Left forelimb (tissue), 1 donor: Measurements from ENCODE around the gene SLC25A1.

Source experiments
- DNase-seq: peaks from one replicate; pipeline ENCODE4 v3.0.0-alpha.2; 2018; ENCODE audit warnings: low spot score

Gene SLC25A1

DNA sequence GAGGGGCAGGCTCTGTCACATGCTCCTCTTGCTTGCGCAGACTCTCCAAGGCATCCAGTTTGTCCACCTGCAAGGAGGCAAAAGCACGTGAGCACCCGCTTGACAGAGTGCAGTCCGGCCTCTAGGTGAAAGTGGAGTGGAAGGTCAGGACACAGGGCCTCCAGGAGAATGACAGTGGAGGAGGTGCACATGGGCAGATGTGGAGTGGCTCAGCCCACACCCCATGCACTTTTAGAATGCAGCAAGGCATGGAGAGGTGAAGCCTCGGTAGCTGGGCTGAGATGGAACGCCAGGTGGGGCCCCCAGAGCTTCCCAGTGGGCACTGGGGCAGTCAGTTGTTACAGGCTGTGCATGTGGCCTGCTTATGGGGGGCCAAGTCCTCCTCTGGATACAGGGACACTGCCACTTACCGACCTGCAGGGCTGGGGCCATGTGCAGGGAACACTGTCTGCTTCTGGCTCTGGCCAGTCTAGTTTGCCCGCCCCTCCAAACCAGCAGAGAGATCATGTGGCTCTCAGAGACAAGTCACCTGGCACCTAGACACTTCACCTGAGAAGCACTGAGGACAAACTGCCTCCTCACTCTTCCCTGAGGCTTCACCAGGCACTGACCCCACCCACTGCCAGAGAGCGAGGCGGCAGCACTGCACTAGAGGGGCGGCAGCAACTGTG lies 2.3 kb upstream of the SLC25A1 start:
- DNase-seq = no peak

DNA sequence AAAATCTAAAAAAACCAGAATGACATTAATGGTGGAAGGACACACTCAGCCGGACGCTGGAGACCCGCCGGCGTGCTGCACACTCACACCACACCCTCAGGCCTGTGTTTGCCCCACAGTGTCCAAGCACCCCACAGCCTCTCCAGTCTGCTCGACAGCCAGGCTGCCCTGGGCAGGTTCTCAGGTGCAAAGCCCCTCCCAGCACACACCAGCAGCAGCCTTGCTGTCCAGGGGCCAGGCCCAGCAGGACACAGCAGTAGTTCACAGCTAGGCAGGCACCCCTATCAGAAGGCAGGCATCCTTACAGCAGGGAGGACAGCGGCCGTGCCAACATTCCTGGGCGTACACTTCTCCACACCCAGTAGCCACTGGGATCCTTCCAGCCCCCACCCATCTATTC lies 1.7 kb upstream of the SLC25A1 start:
- DNase-seq = no peak

DNA sequence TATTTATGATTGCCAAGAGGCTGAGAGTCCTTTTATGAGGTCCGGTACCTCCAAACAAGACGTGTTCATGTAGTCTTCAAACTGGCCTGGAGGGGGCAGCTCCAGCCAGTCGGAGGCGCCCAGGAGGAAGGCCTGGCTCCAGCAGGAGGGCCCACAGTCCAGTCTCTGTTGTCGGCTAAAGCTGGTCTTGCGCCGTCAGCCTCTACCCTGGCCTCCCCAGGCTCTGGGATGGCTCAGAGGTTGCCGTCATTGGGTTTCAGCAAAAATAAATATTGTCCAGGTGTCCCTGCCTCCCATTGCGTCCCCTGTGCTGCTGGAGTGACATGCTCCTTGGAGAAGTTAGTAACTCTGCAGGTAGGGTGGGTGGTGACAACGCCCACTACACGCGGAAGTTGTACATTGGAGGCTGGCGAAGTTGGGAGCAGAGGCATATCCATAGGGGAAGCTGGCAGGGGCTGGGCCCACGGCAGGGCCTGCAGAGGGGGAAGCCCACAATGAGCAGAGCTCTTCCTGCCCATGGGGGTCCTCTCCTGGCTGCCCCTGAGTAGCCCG lies 1.0 kb upstream of the SLC25A1 start:
- DNase-seq = no peak

- no peak for DNase-seq
These were observed 375 bp downstream of the SLC25A1 start for GRCh38 chr22:19178065-19178656.

- DNase-seq = no peak
These were observed 1.1 kb downstream of the SLC25A1 start for GRCh38 chr22:19177164-19178064.

DNA sequence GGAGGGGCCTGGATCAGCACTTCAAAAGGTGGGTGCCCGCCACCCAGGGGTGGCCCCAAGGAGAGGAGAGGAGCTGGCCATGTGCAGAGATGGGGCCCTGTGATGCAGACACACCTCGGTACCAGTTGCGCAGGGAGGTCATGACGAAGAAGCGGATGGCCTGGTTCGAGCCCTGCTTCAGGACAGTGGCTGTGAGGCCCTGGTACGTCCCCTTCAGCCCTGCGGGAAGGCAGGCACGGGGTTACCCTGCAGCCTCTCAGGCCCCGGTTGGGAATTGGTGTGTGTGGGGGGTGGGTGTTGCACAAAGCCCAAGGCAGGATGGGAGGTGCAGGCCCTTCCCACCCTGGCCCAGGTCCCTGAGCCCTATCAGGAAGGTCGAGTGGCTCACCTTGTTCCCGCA lies 1.8 kb downstream of the SLC25A1 start:
- DNase-seq = no peak

DNA sequence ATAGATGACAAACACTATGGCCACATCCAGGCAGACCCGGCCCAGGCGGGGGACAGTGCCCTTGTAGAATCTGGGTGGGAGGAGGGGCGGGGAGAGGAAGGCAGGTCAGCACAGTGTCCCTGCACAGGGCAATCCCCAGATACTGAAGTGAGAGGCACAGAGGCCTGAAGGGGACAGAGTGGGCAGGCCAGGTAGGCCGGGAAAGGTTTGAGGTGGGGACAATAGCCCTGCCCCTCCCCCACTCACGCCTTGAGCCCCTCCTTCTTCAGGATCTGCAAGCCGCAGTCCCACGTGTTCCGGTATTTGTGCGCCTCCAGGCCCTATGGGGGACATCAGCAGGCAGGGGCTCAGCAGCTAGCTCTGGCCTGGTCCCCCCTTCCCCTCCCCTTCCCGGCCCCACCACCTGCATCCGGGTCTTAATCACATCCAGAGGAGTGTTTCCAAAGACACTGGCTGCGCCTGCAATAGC lies 2.3 kb downstream of the SLC25A1 start:
- no peak for DNase-seq

DNA sequence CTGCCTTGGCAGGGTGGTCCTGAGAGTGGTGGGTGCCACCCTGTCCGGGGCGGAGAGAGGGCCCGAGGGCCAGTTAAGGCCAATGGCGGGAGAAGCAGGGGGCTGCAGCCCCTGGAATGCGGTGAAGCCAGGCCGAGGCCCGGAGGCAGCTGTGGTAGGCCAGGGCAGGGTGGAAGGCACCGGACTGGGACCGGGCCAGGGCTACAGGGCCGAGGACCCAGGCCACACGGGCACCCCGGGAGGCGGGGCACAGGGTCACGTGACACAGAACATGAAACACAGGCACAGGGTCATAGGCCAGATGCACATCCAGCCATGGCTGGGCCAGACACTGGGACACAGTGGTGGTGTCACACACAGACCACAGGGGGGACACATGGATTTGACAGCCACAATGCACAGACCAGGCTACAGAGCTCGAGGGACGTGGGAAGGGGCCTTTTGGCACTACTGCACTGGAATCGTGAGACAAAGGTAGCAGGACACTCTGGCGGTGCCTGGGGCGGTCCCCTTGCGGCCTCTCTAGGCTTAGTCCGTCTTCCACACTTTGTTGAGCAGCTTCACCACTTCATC lies 2.8 kb downstream of the SLC25A1 start:
- DNase-seq = no peak

- no peak for DNase-seq
These were observed 3.4 kb downstream of the SLC25A1 start for GRCh38 chr22:19175026-19175601.

DNA sequence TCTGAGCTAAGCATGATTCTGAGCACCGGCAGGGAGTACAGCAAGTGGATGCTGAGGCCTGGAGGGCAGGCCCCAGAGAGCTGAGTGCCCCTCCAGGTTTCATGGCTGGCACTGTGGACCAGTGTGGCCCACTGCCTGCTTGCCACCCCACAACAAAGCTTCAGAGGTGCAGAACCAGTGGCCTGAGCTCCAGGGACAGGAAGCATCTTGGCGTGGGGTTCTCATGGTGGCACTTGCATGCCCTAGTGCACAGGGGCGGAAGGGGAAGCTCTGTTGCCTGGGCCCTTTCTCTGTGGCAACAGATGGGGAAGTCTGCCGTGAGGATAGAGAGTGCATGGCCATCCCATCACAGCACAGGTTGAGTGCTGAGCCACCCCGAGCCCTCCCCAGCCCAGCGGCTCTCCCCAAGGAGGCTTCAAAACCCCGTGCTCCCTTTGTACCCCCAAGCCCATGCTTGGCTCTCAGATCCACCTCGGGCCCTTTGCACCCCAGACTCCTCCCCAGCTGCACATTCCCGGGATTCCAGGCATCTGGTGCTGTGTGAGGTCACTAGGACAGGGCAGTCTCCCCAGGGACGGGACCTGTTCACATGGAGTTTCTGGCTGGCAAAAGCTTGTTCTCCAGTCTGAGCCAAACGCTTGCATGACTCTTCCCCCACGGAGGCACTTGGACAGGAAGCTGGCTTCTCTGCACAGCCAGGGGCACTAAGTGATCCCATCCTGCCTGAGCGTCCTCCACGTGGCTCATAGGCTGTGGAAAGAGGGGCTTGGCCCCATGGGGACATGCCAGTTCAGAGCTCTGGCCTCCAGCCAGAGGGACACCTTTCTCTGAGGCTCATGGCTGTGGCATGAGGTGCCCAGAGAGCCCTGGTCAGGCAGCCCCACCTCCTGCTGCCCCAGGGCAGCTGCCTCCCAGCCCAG lies 4.2 kb downstream of the SLC25A1 start:
- DNase-seq = no peak

- DNase-seq = no peak
These were observed 5.2 kb downstream of the SLC25A1 start for GRCh38 chr22:19173047-19174035.

DNA sequence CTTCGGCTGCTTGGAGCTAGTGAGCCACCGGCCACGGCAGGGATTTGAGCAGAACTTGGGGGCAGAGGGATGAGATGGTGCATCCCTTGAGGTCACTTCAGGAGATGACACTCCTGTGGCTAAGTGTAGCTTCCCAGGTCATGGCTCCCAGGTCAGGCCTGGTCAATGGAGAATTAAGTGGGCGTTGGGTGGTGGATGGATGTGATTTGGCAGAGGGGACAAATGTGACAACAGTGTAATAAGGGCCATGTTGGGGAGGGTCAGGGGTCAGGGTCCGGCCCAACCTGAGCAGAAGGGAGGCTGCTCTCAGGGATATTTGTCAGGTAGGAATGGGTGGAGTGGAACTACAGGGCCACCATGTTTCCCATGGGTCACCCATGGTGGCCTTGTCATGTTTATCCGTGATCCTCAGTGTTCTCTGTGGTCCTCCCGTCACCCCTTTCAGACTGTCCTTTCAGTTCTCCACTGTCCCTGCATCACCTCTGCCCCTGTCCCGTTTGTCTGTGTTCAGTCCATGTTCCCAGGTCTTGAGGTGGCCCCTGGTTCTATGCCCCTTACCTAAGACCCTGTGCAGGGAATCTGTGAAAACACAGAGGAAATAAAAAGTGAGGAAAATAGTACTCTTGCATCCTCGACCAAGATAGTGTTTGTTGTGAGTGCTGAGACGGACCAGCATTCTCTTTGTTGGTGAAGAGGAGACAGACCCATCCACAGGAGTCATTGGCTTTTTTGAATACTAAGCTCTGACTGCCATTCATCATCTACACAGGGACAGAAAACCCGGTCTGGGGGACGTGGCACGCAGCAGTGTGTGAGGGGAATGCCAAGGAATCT lies 6.1 kb downstream of the SLC25A1 start:
- DNase-seq = no peak

GRCh38 chr22:19169947-19170318 lies 8.6 kb downstream of the SLC25A1 start:
- no peak for DNase-seq

DNA sequence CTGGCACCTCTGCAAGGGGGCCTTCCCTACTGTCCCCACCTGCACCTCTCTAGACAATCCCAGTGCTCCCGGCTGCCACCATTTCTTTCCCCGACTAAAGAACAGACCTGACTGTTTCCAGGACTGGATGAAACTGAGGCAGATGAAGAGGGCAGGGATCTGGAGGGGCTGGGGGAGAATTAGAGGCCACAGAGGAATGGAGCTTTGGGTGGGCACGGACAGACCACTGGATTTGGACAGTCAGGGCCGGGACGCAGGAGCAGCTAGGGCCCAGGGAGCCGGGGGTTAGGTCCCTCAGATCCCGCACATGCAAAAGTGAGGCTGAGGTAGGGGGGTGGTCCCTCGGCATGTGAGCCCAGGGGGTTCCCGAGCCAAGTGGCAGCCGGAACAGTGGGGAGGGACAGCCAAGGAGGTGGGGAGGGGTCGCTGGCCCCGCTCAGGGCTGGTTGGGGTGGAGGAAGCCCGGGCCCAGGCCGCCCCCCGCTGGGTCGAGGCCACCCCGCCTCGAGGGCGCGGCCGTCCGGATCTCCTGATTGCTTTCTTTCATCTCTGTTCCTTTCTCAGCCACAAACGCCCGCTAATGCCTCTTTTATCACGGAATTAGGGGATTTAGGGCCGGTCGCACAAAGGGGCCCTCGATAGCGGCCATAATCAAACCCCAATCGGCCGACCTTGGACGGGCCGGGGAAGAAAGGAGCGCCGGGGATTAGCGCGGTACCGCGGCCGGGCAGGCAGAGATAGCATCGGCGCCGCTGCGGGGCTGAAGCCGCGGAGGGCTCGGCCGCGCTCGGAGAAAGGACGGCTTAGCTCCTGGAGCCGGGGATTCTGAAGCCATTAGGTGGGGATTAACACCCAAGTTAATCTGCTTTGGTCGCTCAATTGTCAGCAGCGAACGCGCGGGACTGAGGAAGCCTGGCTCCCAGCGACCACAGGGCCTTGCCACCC lies 9.3 kb downstream of the SLC25A1 start:
- no peak for DNase-seq

DNA sequence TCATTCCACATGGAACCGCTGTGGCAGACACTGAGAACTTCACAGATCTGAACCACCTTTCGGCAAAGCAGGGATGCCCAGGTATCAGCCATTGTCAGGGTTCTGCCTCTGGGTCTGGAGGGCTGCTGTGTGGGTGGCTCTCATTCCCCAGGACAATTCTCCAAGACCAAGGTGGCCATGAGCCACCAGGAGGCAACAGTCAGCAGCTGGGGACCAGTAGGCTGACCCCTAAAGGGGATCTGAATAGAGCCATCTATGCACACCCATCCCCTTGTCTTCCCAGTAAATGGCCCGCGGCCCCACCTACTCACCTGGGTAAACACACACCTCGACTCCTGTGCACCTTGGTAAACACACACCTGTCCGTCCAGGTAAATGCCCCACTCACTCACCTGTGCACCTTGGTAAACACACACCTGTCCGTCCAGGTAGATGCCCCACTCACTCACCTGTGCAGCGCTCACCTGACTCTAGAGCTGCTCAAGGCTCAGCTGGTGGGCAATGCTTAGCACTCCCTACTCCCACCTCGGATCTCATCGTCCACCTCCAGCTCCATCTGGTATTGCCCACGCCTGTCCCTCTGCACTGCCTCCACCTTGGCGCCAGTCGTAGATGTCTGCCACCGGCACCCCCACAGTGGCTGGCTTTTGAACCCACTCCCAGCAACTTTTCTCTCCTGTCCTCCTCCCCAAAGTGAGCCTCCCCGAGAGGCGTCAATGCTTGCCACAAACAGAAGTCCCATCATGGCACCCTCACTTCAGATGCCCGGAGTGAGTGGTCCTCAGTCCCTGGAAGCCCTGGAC lies 10.2 kb downstream of the SLC25A1 start:
- DNase-seq = no peak

DNA sequence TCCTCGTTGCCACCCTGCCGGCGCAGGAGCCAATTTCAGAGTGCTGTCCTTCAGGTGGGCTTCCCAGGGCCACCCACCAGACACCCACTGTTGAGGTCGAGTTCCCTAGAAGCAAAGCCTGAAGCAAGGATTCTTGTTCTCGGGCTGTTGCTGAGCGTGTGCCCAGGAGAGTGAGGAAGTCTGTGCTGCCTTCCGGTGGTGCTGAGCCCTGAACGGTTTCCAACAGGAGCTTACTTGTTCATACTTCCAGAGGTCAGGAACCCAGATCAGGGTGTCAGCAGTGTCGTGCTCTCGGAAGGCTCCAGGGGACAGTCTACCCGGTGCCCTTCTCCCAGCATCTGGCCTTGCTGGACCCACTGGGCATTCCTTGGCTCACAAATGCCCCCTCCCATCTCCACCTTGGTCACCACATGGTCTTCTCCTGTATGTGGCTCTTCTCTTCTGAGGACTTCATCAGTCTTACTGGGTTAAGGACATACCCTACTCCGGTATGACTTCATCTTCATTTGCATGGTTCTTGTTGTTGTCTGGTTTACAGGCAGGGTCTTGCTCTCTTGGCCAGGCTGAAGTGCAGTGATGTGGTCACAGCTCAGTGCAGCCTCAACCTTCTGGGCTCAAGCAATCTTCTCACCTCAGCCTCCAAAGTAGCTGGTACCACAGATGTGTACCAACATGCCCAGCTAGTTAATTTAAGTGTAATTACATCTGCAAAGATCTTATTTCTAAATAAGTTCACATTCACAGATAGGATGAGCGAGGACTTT lies 11.2 kb downstream of the SLC25A1 start:
- no peak for DNase-seq
